ENCODE measurements around the gene PEAK1.

DNA sequence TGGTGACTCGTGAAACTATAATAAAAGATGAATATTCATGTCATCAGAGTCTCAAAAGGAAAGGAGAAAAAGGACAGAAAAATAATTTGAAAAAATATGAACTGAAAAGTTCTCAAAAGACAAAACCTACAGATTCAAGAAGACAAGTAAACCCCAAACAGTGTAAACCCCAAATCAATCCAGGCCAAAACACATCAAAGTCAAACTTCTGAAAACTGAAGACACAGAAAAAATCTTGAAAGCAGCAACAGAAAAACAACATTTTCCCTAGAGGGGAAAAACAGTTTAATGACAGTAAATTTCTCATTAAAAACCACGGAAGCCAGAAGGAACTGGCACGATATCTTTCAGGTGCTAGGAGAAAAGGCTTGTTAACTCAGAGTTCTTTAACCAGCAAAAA is 143.8 kb downstream of the PEAK1 start:
- TF ChIP-seq CTCF (tag by site-specific recombination; IDR thresholded peaks at IDR 0.05) (no peak), ZNF248 (tag by site-specific recombination; IDR thresholded peaks at IDR 0.05) (no peak), ZFP37 (tag by site-specific recombination; IDR thresholded peaks at IDR 0.05) (no peak), ZNF777 (tag by site-specific recombination; IDR thresholded peaks at IDR 0.05; ENCODE audit: borderline replicate concordance) (no peak), ZBTB8A (tag by site-specific recombination; IDR thresholded peaks at IDR 0.05) (no peak), ZNF670 (tag by site-specific recombination; IDR thresholded peaks at IDR 0.05; ENCODE audit: low read depth) (no peak), ZNF768 (tag by site-specific recombination; IDR thresholded peaks at IDR 0.05) (no peak), ZNF335 (tag by site-specific recombination; conservative IDR thresholded peaks at IDR 0.05) (no peak), ZNF239 (tag by site-specific recombination; IDR thresholded peaks at IDR 0.05) (no peak)
- TF ChIP-seq, protein P1, sequence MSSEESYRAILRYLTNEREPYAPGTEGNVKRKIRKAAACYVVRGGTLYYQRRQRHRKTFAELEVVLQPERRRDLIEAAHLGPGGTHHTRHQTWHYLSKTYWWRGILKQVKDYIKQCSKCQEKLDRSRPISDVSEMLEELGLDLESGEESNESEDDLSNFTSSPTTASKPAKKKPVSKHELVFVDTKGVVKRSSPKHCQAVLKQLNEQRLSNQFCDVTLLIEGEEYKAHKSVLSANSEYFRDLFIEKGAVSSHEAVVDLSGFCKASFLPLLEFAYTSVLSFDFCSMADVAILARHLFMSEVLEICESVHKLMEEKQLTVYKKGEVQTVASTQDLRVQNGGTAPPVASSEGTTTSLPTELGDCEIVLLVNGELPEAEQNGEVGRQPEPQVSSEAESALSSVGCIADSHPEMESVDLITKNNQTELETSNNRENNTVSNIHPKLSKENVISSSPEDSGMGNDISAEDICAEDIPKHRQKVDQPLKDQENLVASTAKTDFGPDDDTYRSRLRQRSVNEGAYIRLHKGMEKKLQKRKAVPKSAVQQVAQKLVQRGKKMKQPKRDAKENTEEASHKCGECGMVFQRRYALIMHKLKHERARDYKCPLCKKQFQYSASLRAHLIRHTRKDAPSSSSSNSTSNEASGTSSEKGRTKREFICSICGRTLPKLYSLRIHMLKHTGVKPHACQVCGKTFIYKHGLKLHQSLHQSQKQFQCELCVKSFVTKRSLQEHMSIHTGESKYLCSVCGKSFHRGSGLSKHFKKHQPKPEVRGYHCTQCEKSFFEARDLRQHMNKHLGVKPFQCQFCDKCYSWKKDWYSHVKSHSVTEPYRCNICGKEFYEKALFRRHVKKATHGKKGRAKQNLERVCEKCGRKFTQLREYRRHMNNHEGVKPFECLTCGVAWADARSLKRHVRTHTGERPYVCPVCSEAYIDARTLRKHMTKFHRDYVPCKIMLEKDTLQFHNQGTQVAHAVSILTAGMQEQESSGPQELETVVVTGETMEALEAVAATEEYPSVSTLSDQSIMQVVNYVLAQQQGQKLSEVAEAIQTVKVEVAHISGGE (tag by site-specific recombination; conservative IDR thresholded peaks at IDR 0.05; ENCODE audit: low read depth) = no peak
- TF ChIP-seq, protein P2, sequence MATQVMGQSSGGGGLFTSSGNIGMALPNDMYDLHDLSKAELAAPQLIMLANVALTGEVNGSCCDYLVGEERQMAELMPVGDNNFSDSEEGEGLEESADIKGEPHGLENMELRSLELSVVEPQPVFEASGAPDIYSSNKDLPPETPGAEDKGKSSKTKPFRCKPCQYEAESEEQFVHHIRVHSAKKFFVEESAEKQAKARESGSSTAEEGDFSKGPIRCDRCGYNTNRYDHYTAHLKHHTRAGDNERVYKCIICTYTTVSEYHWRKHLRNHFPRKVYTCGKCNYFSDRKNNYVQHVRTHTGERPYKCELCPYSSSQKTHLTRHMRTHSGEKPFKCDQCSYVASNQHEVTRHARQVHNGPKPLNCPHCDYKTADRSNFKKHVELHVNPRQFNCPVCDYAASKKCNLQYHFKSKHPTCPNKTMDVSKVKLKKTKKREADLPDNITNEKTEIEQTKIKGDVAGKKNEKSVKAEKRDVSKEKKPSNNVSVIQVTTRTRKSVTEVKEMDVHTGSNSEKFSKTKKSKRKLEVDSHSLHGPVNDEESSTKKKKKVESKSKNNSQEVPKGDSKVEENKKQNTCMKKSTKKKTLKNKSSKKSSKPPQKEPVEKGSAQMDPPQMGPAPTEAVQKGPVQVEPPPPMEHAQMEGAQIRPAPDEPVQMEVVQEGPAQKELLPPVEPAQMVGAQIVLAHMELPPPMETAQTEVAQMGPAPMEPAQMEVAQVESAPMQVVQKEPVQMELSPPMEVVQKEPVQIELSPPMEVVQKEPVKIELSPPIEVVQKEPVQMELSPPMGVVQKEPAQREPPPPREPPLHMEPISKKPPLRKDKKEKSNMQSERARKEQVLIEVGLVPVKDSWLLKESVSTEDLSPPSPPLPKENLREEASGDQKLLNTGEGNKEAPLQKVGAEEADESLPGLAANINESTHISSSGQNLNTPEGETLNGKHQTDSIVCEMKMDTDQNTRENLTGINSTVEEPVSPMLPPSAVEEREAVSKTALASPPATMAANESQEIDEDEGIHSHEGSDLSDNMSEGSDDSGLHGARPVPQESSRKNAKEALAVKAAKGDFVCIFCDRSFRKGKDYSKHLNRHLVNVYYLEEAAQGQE (tag by site-specific recombination; IDR thresholded peaks at IDR 0.05) = no peak

Measured in HEK293 (cell line).